ENCODE measurements around the gene PEMT. TPM values are rescaled to one million over a fixed set of nuclear protein-coding genes. Genes with fewer than 3 reads are reported as not detected.
A peak's percentile ranks its signal among the peaks of the same experiment; 100 is the strongest.

PEMT gene
- total and polyA plus RNA-seq, 7 donors, result 15.9 to 79.0 (median 26.0) TPM

- no peak for TF ChIP-seq CTCF (IDR thresholded peaks at IDR 0.05)
- ATAC-seq, result no peak
- Histone ChIP-seq H3K36me3 (ENCODE audit: insufficient read depth in 1 of 2, low read depth in 1 of 2) (no peaks in the 10 kb centered on the region), H3K27ac (no peak overlapping the region), H3K9me3 (no peaks in the 10 kb centered on the region), H3K27me3 (ENCODE audit: insufficient read depth in 3 of 3, low read length in 2 of 3) (no peaks in the 10 kb centered on the region), H3K4me3 (no peak overlapping the region), H3K4me1 (no peaks in the 10 kb centered on the region)
- intact Hi-C loops (cut with DNase I), result no loop called here
- DNase-seq, result no peak
- WGBS, 3 donors, result 83 to 87% (median 84%) methylated on average over 5 of the region's 5 CpGs
Measured at GRCh38 chr17:17518951-17519350, 72.6 kb downstream of the PEMT start.

DNA sequence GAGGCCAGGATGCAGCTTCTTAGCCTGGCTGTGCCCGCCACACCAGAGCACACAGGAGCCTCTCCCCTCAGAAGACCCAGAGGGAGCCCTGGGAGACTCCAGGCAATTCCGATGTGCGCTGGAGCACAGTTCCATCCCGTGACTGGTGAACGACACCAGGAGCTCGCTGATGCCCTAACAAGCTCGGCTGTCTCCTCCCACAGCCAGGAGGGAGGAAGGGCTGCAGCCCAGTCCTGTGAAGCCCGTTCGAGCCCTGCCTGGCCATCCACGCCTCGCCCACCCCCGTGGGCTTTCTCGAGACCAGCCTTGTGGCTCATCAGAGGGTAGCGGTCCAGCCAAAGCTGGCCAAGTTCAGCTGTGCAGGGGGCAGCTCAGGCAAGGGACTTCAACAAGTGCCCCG lies 73.5 kb downstream of the PEMT start:
- Histone ChIP-seq H3K4me3 (no peak overlapping the region), H3K4me1 (no peaks in the 10 kb centered on the region), H3K27ac (no peak overlapping the region), H3K9me3 (no peaks in the 10 kb centered on the region), H3K27me3 (ENCODE audit: insufficient read depth in 3 of 3, low read length in 2 of 3) (no peaks in the 10 kb centered on the region), H3K36me3 (ENCODE audit: insufficient read depth in 1 of 2, low read depth in 1 of 2) (no peaks in the 10 kb centered on the region)
- DNase-seq (peak; percentile 6 to 37), ATAC-seq (no peak)
- no peak for TF ChIP-seq CTCF (IDR thresholded peaks at IDR 0.05)
- intact Hi-C loops (cut with DNase I), result no loop called here
- 87 to 88% (median 87%) methylated on average over 15 of the region's 15 CpGs for WGBS, 3 donors

DNA sequence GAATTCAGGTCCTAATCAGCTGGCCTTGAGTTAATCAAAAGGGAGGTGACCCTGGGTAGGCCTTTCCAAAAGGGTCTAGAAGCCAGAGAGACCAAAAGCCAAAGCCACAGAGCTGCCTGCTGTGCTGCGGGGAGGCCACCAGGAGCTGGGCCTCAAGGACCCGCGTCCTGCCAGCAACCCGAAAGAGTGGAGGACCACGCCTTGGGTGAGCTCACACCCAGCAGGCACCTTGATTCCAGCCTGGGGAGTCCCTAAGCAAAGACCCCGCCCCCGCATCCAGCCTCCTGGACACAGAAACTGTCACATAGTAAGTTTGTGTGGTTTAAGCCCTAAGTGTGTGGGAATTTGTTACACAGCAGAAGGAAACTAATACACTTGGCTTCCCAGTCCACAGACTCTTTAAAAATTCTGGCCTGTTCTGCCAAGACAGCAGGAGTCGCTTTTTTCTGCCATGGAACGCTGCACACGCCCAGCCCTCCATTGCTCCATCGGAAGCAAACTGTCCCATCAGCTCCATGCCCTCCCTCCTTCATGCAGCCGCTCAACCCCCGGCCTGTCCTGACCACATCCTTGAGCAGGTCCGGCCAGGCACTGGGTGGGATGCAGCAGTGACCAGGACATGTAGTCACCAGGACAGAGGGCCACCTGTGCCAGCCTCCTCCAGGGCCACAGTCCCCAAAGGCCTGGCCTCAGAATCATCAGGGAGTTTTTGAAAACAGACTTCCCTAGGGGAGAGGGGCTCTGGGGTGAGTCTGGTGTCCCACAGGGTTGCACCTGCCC lies 74.4 kb downstream of the PEMT start:
- Histone ChIP-seq H3K36me3 (ENCODE audit: insufficient read depth in 1 of 2, low read depth in 1 of 2) (no peaks in the 10 kb centered on the region), H3K4me1 (no peaks in the 10 kb centered on the region), H3K4me3 (no peak overlapping the region), H3K27me3 (ENCODE audit: insufficient read depth in 3 of 3, low read length in 2 of 3) (no peaks in the 10 kb centered on the region), H3K9me3 (no peaks in the 10 kb centered on the region), H3K27ac (no peak overlapping the region)
- WGBS, 3 donors, result 90 to 96% (median 91%) methylated on average over 13 to 14 of the region's 14 CpGs
- TF ChIP-seq CTCF (IDR thresholded peaks at IDR 0.05), result no peak
- DNase-seq, result peak; percentile 14 to 54
- intact Hi-C loops (cut with DNase I), result no loop called here
- no peak for ATAC-seq

GRCh38 chr17:17515934-17516930 lies 75.3 kb downstream of the PEMT start:
- WGBS, 3 donors, result 81 to 86% (median 85%) methylated on average over 21 of the region's 21 CpGs
- ATAC-seq (peak in 1 of 4 donors; percentile 6), DNase-seq (peak; percentile 21 to 50)
- no peak overlapping the region for H3K4me3 ChIP-seq
- H3K4me1 ChIP-seq, result no peaks in the 10 kb centered on the region
- no peaks in the 10 kb centered on the region for H3K27me3 ChIP-seq (ENCODE audit: insufficient read depth in 3 of 3, low read length in 2 of 3)
- intact Hi-C loops (cut with DNase I), result no loop called here
- no peak for TF ChIP-seq CTCF (IDR thresholded peaks at IDR 0.05)
- no peaks in the 10 kb centered on the region for H3K36me3 ChIP-seq (ENCODE audit: insufficient read depth in 1 of 2, low read depth in 1 of 2)
- H3K9me3 ChIP-seq, result no peaks in the 10 kb centered on the region
- H3K27ac ChIP-seq, result peak overlapping the region; percentile 17

Measured in psoas muscle (tissue), 8 donors.